ENCODE results near the gene NOB1. TPM values are rescaled to one million over a fixed set of nuclear protein-coding genes. Genes with fewer than 3 reads are reported as not detected.

Gene NOB1
- total and polyA plus RNA-seq, 9 of the 15 experiments (the other 6 are each of a cell fraction or from before 2014, with no cell fraction given) = 42.4 to 148 (median 116) TPM

GRCh38 chr16:69748694-69749345, 5.9 kb downstream of the NOB1 start:
- no peak overlapping the region for H3K4me3 ChIP-seq
- FAIRE-seq = no peak
- ChIA-PET CTCF (ENCODE audit: low intra/inter-chr PET ratio) (no interaction called here), POLR2A (interaction anchor here (1.2 kb wide), 1 partner anchor 10 kb away, joined by 3 read pairs; no protein-coding TSS in a partner anchor)
- H3K9me1 ChIP-seq (ENCODE audit: control insufficient read depth, insufficient read depth, low read length) = no peaks in the 10 kb centered on the region
- no peaks in the 10 kb centered on the region for H3K27me3 ChIP-seq (ENCODE audit: control insufficient read depth in 2 of 2, insufficient read depth in 2 of 2, low read length in 2 of 2)
- ATAC-seq = no peak
- peaks cover 94% of the 10 kb centered on the region for H3K36me3 ChIP-seq (ENCODE audit: control insufficient read depth, insufficient read depth, low read length)
- 88% methylated on average over 15 of the region's 20 CpGs for WGBS (ENCODE audit: insufficient coverage, low coverage, missing lambda C conversion rate)
- no TSS peak for BruUV-seq (replicated peaks)
- in situ Hi-C loops (cut with MboI) (no loop called here), intact Hi-C loops (cut with micrococcal nuclease) (no loop called here)
- H3K27ac ChIP-seq (ENCODE audit: extremely low read depth, low read depth, low read length) = no peak overlapping the region
- TF ChIP-seq SUPT5H (IDR thresholded peaks at IDR 0.05) (0 out of 2 replicates have a peak, but pooled peaks have one; percentile 15), ZNF408 (CRISPR knock-in tag; IDR thresholded peaks at IDR 0.05; ENCODE audit: low read depth) (no peak)
- no peaks in the 10 kb centered on the region; the same call in 1 of the 2 replicates for H3K9me3 ChIP-seq (replicated peaks; ENCODE audit: control insufficient read depth, insufficient read depth, low read depth, low read length)
- peaks cover 58% of the 10 kb centered on the region for H3K79me2 ChIP-seq (ENCODE audit: control insufficient read depth, insufficient read depth, low read length)
- H2AFZ ChIP-seq (ENCODE audit: low read depth, low read length) = no peak overlapping the region
- H4K20me1 ChIP-seq (replicated peaks; ENCODE audit: control insufficient read depth, insufficient read depth, low read length) = no peaks in the 10 kb centered on the region
- DNase-seq (ENCODE audit: extremely low read depth in 1 of 4, low spot score in 3 of 4) = no peak
- H3K4me2 ChIP-seq (ENCODE audit: insufficient read depth, low read length) = no peak overlapping the region
- no peak overlapping the region for H3K9ac ChIP-seq (ENCODE audit: insufficient read depth in 1 of 2, low read depth in 2 of 2, low read length in 2 of 2)
- peaks cover 5 to 9% of the 10 kb centered on the region in 2 experiments; a peak in 3 of 5 replicates for H3K4me1 ChIP-seq (replicated peaks in 1 of 2; ENCODE audit: control insufficient read depth in 2 of 2, insufficient read depth in 2 of 2, low read length in 2 of 2)

DNA sequence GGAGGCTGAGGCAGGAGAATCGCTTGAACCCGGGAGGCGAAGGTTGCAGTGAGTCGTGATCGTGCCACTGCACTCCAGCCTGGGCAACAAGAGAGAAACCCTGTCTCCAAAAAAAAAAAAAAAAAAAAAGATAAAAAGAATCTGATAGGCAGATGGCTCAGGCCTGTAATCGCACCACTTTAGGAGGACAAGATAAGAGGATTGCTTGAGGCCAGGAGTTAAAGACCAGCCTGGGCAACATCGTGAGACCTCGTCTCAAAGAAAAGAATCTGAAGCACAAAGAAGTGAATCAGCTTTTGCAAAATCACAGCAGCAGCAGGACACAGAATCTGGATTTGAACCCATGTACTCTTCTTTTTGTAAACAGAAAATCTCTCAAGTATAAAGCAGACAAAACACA, 7.6 kb downstream of the NOB1 start:
- H3K36me3 ChIP-seq (ENCODE audit: control insufficient read depth, insufficient read depth, low read length) = peaks cover 98% of the 10 kb centered on the region
- H3K4me1 ChIP-seq (replicated peaks in 1 of 2; ENCODE audit: control insufficient read depth in 2 of 2, insufficient read depth in 2 of 2, low read length in 2 of 2) = 0 out of 5 replicates have a peak, but pooled peaks cover 0 to 3% of the 10 kb centered on the region in 2 experiments
- in situ Hi-C loops (cut with MboI) (no loop called here), intact Hi-C loops (cut with micrococcal nuclease) (no loop called here)
- peaks cover 41% of the 10 kb centered on the region for H3K79me2 ChIP-seq (ENCODE audit: control insufficient read depth, insufficient read depth, low read length)
- H2AFZ ChIP-seq (ENCODE audit: low read depth, low read length) = no peak overlapping the region
- H3K9me3 ChIP-seq (replicated peaks; ENCODE audit: control insufficient read depth, insufficient read depth, low read depth, low read length) = no peaks in the 10 kb centered on the region
- ChIA-PET CTCF (ENCODE audit: low intra/inter-chr PET ratio) (no interaction called here), POLR2A (interaction anchor here (1.2 to 3.7 kb wide), 3 partner anchors 11 to 21 kb away, joined by 3 to 19 read pairs (median 6); partner anchors contain the start of gene NQO1)
- no peaks in the 10 kb centered on the region for H3K9me1 ChIP-seq (ENCODE audit: control insufficient read depth, insufficient read depth, low read length)
- H3K27ac ChIP-seq (ENCODE audit: extremely low read depth, low read depth, low read length) = no peak overlapping the region
- no peak overlapping the region for H3K9ac ChIP-seq (ENCODE audit: insufficient read depth in 1 of 2, low read depth in 2 of 2, low read length in 2 of 2)
- BruUV-seq (replicated peaks) = no TSS peak
- no peak for DNase-seq (ENCODE audit: extremely low read depth in 1 of 4, low spot score in 3 of 4)
- ATAC-seq = no peak
- H3K4me3 ChIP-seq = no peak overlapping the region
- no peak for FAIRE-seq
- H3K4me2 ChIP-seq (ENCODE audit: insufficient read depth, low read length) = no peak overlapping the region
- H4K20me1 ChIP-seq (replicated peaks; ENCODE audit: control insufficient read depth, insufficient read depth, low read length) = no peaks in the 10 kb centered on the region; the same call in 1 of the 2 replicates
- H3K27me3 ChIP-seq (ENCODE audit: control insufficient read depth in 2 of 2, insufficient read depth in 2 of 2, low read length in 2 of 2) = no peaks in the 10 kb centered on the region
- WGBS (ENCODE audit: insufficient coverage, low coverage, missing lambda C conversion rate) = 53% methylated on average over 3 of the region's 8 CpGs
- no peak for TF ChIP-seq PTBP1 (IDR thresholded peaks at IDR 0.05; ENCODE audit: low read depth, low read length)
- TF ChIP-seq NFIX (CRISPR knock-in tag; IDR thresholded peaks at IDR 0.05; ENCODE audit: low read depth) = no peak
- TF ChIP-seq SIX5 (IDR thresholded peaks at IDR 0.05; ENCODE audit: borderline replicate concordance in 1 of 2, insufficient read depth in 1 of 2, low read depth in 1 of 2, low read length in 2 of 2) = no peak
- no peak for TF ChIP-seq THRA (IDR thresholded peaks at IDR 0.05)
- TF ChIP-seq HNRNPH1 (optimal IDR thresholded peaks at IDR 0.05; ENCODE audit: low read depth, low read length) = no peak
- TF ChIP-seq, protein P1, sequence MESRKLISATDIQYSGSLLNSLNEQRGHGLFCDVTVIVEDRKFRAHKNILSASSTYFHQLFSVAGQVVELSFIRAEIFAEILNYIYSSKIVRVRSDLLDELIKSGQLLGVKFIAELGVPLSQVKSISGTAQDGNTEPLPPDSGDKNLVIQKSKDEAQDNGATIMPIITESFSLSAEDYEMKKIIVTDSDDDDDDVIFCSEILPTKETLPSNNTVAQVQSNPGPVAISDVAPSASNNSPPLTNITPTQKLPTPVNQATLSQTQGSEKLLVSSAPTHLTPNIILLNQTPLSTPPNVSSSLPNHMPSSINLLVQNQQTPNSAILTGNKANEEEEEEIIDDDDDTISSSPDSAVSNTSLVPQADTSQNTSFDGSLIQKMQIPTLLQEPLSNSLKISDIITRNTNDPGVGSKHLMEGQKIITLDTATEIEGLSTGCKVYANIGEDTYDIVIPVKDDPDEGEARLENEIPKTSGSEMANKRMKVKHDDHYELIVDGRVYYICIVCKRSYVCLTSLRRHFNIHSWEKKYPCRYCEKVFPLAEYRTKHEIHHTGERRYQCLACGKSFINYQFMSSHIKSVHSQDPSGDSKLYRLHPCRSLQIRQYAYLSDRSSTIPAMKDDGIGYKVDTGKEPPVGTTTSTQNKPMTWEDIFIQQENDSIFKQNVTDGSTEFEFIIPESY (CRISPR knock-in tag; IDR thresholded peaks at IDR 0.05) = no peak
- no peak for TF ChIP-seq ZNF146 (CRISPR knock-in tag; IDR thresholded peaks at IDR 0.05; ENCODE audit: unreplicated experiment)
- TF ChIP-seq ZNF324 (CRISPR knock-in tag; IDR thresholded peaks at IDR 0.05) = no peak
- no peak for TF ChIP-seq SIRT6 (IDR thresholded peaks at IDR 0.05; ENCODE audit: low read depth, low read length)
- TF ChIP-seq MEF2D (tag; conservative IDR thresholded peaks at IDR 0.05; ENCODE audit: low read depth) = no peak
- TF ChIP-seq ZNF785 (CRISPR knock-in tag; IDR thresholded peaks at IDR 0.05) = no peak

All from K562 (cell line).